OCI-LY7 (cell line): ENCODE measurements around the gene CHST8. TPM values are rescaled to one million over a fixed set of nuclear protein-coding genes. Genes with fewer than 3 reads are reported as not detected.
A peak's percentile ranks its signal among the peaks of the same experiment; 100 is the strongest.

Experiments used
- BruUV-seq: library from RNA; stranded (reverse); fragments of 400-500 nt; replicated peaks from 2 replicates; lab custom pipeline; 2021; lab: Mats Ljungman, UMichigan
- CTCF ChIA-PET: fragments of 300-600 bp; sonication (Branson Sonifier 250); formaldehyde crosslinking; loops from one replicate; lab custom pipeline; 2022; ENCODE audit warnings: antibody characterized with exemption; ENCODE audit not compliant: unreplicated experiment; lab: Charles Lee
- POLR2A ChIA-PET: fragments of 300-600 bp; sonication (Branson Sonifier 250); formaldehyde crosslinking; loops from one replicate; lab custom pipeline; 2022; ENCODE audit warnings: antibody characterized with exemption; lab: Charles Lee
- DNase-seq: peaks from one replicate; pipeline ENCODE4 v3.0.0-alpha.2; 2015; ENCODE audit warnings: low spot score
- H2AFZ ChIP-seq: fragments of 200-600 bp; sonication (generic), shearing (Covaris generic); 2 replicates; pipeline ENCODE4 v1.6.1; 2014; ENCODE audit warnings: mild to moderate bottlenecking, antibody characterized with exemption, low read length, moderate library complexity
- H3K27ac ChIP-seq: fragments of 200-600 bp; sonication (generic); 2 replicates; pipeline ENCODE4 v1.5.1; 2014; ENCODE audit warnings: mixed run types, low read depth, mild to moderate bottlenecking, moderate library complexity, low read length, inconsistent platforms; ENCODE audit not compliant: poor library complexity, severe bottlenecking
- H3K36me3 ChIP-seq: fragments of 200-600 bp; sonication (generic); 2 replicates; pipeline ENCODE4 v1.6.1; 2014; ENCODE audit warnings: mild to moderate bottlenecking, antibody characterized with exemption, low read length, moderate library complexity, mixed read lengths; ENCODE audit not compliant: insufficient read depth
- H3K4me1 ChIP-seq: fragments of 200-600 bp; sonication (generic); 2 replicates; pipeline ENCODE4 v1.5.1; 2014; ENCODE audit warnings: mild to moderate bottlenecking, low read length; ENCODE audit not compliant: insufficient read depth, poor library complexity, severe bottlenecking
- H3K4me2 ChIP-seq: fragments of 200-600 bp; sonication (generic); 2 replicates; pipeline ENCODE4 v1.6.1; 2014; ENCODE audit warnings: mild to moderate bottlenecking, low read length
- H3K4me3 ChIP-seq: fragments of 200-600 bp; sonication (generic); 2 replicates; pipeline ENCODE4 v1.5.1; 2014; ENCODE audit warnings: mild to moderate bottlenecking, low read depth, low read length; ENCODE audit not compliant: poor library complexity, severe bottlenecking
- H3K79me2 ChIP-seq: fragments of 200-600 bp; sonication (generic); 2 replicates; pipeline ENCODE4 v1.6.1; 2016; ENCODE audit warnings: low read depth, mild to moderate bottlenecking, low read length, moderate library complexity, mixed read lengths; ENCODE audit not compliant: insufficient read depth
- H3K9me2 ChIP-seq: fragments of 200-600 bp; sonication (generic); 2 replicates; pipeline ENCODE4 v1.6.1; 2016; ENCODE audit warnings: mild to moderate bottlenecking, low read length, mixed read lengths; ENCODE audit not compliant: insufficient read depth
- H3K9me3 ChIP-seq: fragments of 200-600 bp; sonication (generic); 2 replicates; pipeline ENCODE4 v1.6.1; 2014; ENCODE audit warnings: mild to moderate bottlenecking, mixed run types, low read length, mixed read lengths
- H4K20me1 ChIP-seq: fragments of 200-600 bp; sonication (generic); 2 replicates; pipeline ENCODE4 v1.6.1; 2014; ENCODE audit warnings: mild to moderate bottlenecking, antibody characterized with exemption, low read length, moderate library complexity, mixed read lengths; ENCODE audit not compliant: insufficient read depth
- CTCF ChIP-seq: fragments of 200-600 bp; sonication (generic); conservative IDR thresholded peaks from 2 replicates; pipeline ENCODE4 v1.5.1; 2014; ENCODE audit warnings: mild to moderate bottlenecking, antibody characterized with exemption, low read length, moderate library complexity, mixed read lengths
- EZH2phosphoT487 ChIP-seq: fragments of 200-600 bp; sonication (generic); IDR thresholded peaks from 2 replicates; pipeline ENCODE4 v1.6.1; 2018; ENCODE audit warnings: low read depth, borderline replicate concordance, mild to moderate bottlenecking, mixed run types, antibody characterized with exemption, low read length, moderate library complexity, mixed read lengths
- intact Hi-C: fragments of 100-400 bp; cut with micrococcal nuclease; formaldehyde crosslinking; loops from one replicate; pipeline ENCODE4 v1.10.0; 2022; ENCODE audit not compliant: unreplicated experiment
- total RNA-seq, 2 experiments: library from RNA; depleted of rRNA in 1 of 2; stranded (reverse); fragments of >200 nt in 1 of 2; shearing (Covaris generic) in 1 of 2; gene quantifications; 2 replicates each; pipeline ENCODE4 v1.2.3, GENCODE V29; 2014 to 2022

The CHST8 gene
- total RNA-seq, 2 experiments from 2014 or later = not detected

GRCh38 chr19:33705090-33705847 lies 83.5 kb downstream of the CHST8 start:
- H3K79me2 ChIP-seq = no peaks in the 10 kb centered on the region
- H3K4me3 ChIP-seq = no peak overlapping the region
- no peak overlapping the region for H3K4me2 ChIP-seq
- 0 out of 2 replicates have a peak, but pooled peaks cover 3% of the 10 kb centered on the region for H4K20me1 ChIP-seq
- no peaks in the 10 kb centered on the region for H3K9me3 ChIP-seq
- H3K9me2 ChIP-seq = no peaks in the 10 kb centered on the region
- intact Hi-C loops = no loop called here
- POLR2A ChIA-PET = no interaction called here
- H2AFZ ChIP-seq = no peak overlapping the region
- CTCF ChIA-PET = no interaction called here
- DNase-seq = no peak
- no TSS peak for BruUV-seq
- H3K4me1 ChIP-seq = no peaks in the 10 kb centered on the region
- TF ChIP-seq EZH2phosphoT487 (no peak), CTCF (0 out of 2 replicates have a peak, but pooled peaks have one; percentile 22)
- no peaks in the 10 kb centered on the region for H3K36me3 ChIP-seq
- H3K27ac ChIP-seq = no peak overlapping the region

GRCh38 chr19:33705860-33706259 lies 84.1 kb downstream of the CHST8 start:
- ChIA-PET CTCF (no interaction called here), POLR2A (no interaction called here)
- H2AFZ ChIP-seq = no peak overlapping the region
- H3K27ac ChIP-seq = no peak overlapping the region
- no peaks in the 10 kb centered on the region for H3K9me3 ChIP-seq
- H3K4me2 ChIP-seq = no peak overlapping the region
- BruUV-seq = no TSS peak
- intact Hi-C loops = no loop called here
- H3K79me2 ChIP-seq = no peaks in the 10 kb centered on the region
- H3K9me2 ChIP-seq = no peaks in the 10 kb centered on the region
- H3K4me1 ChIP-seq = no peaks in the 10 kb centered on the region
- no peaks in the 10 kb centered on the region for H3K36me3 ChIP-seq
- DNase-seq = no peak
- TF ChIP-seq CTCF (no peak), EZH2phosphoT487 (no peak)
- no peak overlapping the region for H3K4me3 ChIP-seq
- H4K20me1 ChIP-seq = 0 out of 2 replicates have a peak, but pooled peaks cover 3% of the 10 kb centered on the region

- intact Hi-C loops = no loop called here
- Histone ChIP-seq H3K4me1 (no peaks in the 10 kb centered on the region), H3K36me3 (no peaks in the 10 kb centered on the region), H3K79me2 (no peaks in the 10 kb centered on the region), H3K9me2 (no peaks in the 10 kb centered on the region), H3K4me2 (no peak overlapping the region), H3K4me3 (no peak overlapping the region), H3K9me3 (no peaks in the 10 kb centered on the region), H4K20me1 (0 out of 2 replicates have a peak, but pooled peaks cover 3% of the 10 kb centered on the region), H2AFZ (no peak overlapping the region), H3K27ac (no peak overlapping the region)
- no peak for DNase-seq
- TF ChIP-seq EZH2phosphoT487 (no peak), CTCF (no peak)
- BruUV-seq = no TSS peak
- ChIA-PET POLR2A (no interaction called here), CTCF (no interaction called here)
These were observed 84.9 kb downstream of the CHST8 start for GRCh38 chr19:33706631-33707030.
